ENCODE data around the gene PDE4D. TPM values are rescaled to one million over a fixed set of nuclear protein-coding genes. Genes with fewer than 3 reads are reported as not detected.

PDE4D gene
- total and polyA plus RNA-seq, 10 of the 15 experiments (the other 5 are each of a cell fraction or from before 2014, with no cell fraction given), result 0.87 to 4.1 (median 2.2) TPM

GRCh38 chr5:59758566-59758965 lies 135.0 kb downstream of the PDE4D start (continued):
- no peak for TF ChIP-seq TBL1XR1 (IDR thresholded peaks at IDR 0.05; ENCODE audit: low read depth, low read length)

- no peak overlapping the region for H3K4me3 ChIP-seq
Measured at GRCh38 chr5:59757442-59757841, 136.1 kb downstream of the PDE4D start.

More at GRCh38 chr5:59757442-59757841, 136.1 kb downstream of the PDE4D start:
- ATAC-seq, result no peak
- ChIA-PET SMC1A (ENCODE audit: uncharacterized antibody, unreplicated experiment) (interaction anchor here (1.1 kb wide), 1 partner anchor 13 kb away, joined by 4 read pairs; no protein-coding TSS in a partner anchor), POLR2A (no interaction called here), CTCF (no interaction called here), RAD21 (ENCODE audit: unreplicated experiment) (no interaction called here)
- FAIRE-seq, result no peak
- no peak overlapping the region for H2AFZ ChIP-seq (ENCODE audit: control insufficient read depth, low read depth, low read length)
- no peak overlapping the region for H3K9ac ChIP-seq (ENCODE audit: control insufficient read depth, insufficient read depth, low read length)
- no peaks in the 10 kb centered on the region for H3K79me2 ChIP-seq (ENCODE audit: control insufficient read depth, insufficient read depth, low read length)
- no peak for TF ChIP-seq YY1 (IDR thresholded peaks at IDR 0.05; ENCODE audit: low read depth, low read length)
- TF ChIP-seq RFX5 (IDR thresholded peaks at IDR 0.05; ENCODE audit: low read depth, low read length), result no peak
- TF ChIP-seq NFYA (IDR thresholded peaks at IDR 0.05; ENCODE audit: borderline replicate concordance, low read depth, low read length), result no peak
- TF ChIP-seq SIX5 (IDR thresholded peaks at IDR 0.05; ENCODE audit: low read depth, low read length, severe bottlenecking), result no peak
- TF ChIP-seq TCF7 (IDR thresholded peaks at IDR 0.05; ENCODE audit: borderline replicate concordance), result no peak
- no peak for TF ChIP-seq CREB1 (IDR thresholded peaks at IDR 0.05; ENCODE audit: low read depth)
- TF ChIP-seq ZNF384 (IDR thresholded peaks at IDR 0.05; ENCODE audit: borderline replicate concordance, low read depth, low read length), result no peak
- TF ChIP-seq SUZ12 (IDR thresholded peaks at IDR 0.05; ENCODE audit: unreplicated experiment), result no peak
- TF ChIP-seq PML (IDR thresholded peaks at IDR 0.05; ENCODE audit: low read length), result no peak
- TF ChIP-seq E2F8 (IDR thresholded peaks at IDR 0.05; ENCODE audit: low read depth, partially characterized antibody), result no peak
- TF ChIP-seq FOXK2 (IDR thresholded peaks at IDR 0.05), result no peak
- no peak for TF ChIP-seq BRCA1 (IDR thresholded peaks at IDR 0.05; ENCODE audit: low read depth, low read length)
- TF ChIP-seq POLR2A (IDR thresholded peaks at IDR 0.05; ENCODE audit: low read depth, low read length), result no peak
- TF ChIP-seq LARP7 (IDR thresholded peaks at IDR 0.05), result no peak
- no peak for DNase-seq (ENCODE audit: low read depth, low spot score)
- H3K27me3 ChIP-seq (replicated peaks in 1 of 2; ENCODE audit: control insufficient read depth in 2 of 2, insufficient read depth in 2 of 2, low read length in 1 of 2), result no peaks in the 10 kb centered on the region
- intact Hi-C loops (cut with micrococcal nuclease; ENCODE audit: unreplicated experiment), result no loop called here
- in situ Hi-C loops (cut with MboI), result no loop called here
- no peaks in the 10 kb centered on the region for H3K9me3 ChIP-seq (replicated peaks; ENCODE audit: control insufficient read depth, insufficient read depth, low read length)
- no peak overlapping the region for H3K27ac ChIP-seq (ENCODE audit: control insufficient read depth, insufficient read depth)
- WGBS (ENCODE audit: insufficient coverage, insufficient replicate concordance, low lambda C conversion rate, missing lambda C conversion rate), result 83% methylated on average over 1 of the region's 1 CpG
- H4K20me1 ChIP-seq (ENCODE audit: control insufficient read depth, insufficient read depth), result no peaks in the 10 kb centered on the region
- BruUV-seq (replicated peaks), result no TSS peak
- no peaks in the 10 kb centered on the region for H3K4me1 ChIP-seq (ENCODE audit: control insufficient read depth, insufficient read depth, low read length)
- H3K36me3 ChIP-seq (ENCODE audit: control insufficient read depth in 2 of 2, insufficient read depth in 2 of 2, low read length in 1 of 2), result no peaks in the 10 kb centered on the region
- H3K4me2 ChIP-seq (ENCODE audit: control insufficient read depth, insufficient read depth), result no peak overlapping the region

All from GM12878 (cell line).